H9 (cell line): Measurements from ENCODE around the gene CCT4. TPM values are rescaled to one million over a fixed set of nuclear protein-coding genes. Genes with fewer than 3 reads are reported as not detected.

Source experiments
- DNase-seq: peaks from one replicate; pipeline ENCODE4 v3.0.0-alpha.2; 2017
- H2AFZ ChIP-seq: one replicate; pipeline ENCODE4 v1.6.1; 2013; ENCODE audit warnings: mild to moderate bottlenecking, low read length, control low read depth, moderate library complexity
- H2AK5ac ChIP-seq: 2 replicates; pipeline ENCODE4 v1.6.1; 2013; ENCODE audit warnings: low read length, control low read depth, mixed read lengths; ENCODE audit not compliant: insufficient read length
- H2BK120ac ChIP-seq: one replicate; pipeline ENCODE4 v1.6.1; 2013; ENCODE audit warnings: low read depth, mild to moderate bottlenecking, low read length, control low read depth, inconsistent platforms; ENCODE audit not compliant: poor library complexity, severe bottlenecking
- H2BK12ac ChIP-seq: 2 replicates; pipeline ENCODE4 v1.6.1; 2013; ENCODE audit warnings: low read length, control low read depth, mixed read lengths, low read depth; ENCODE audit not compliant: insufficient read length
- H2BK15ac ChIP-seq: 2 replicates; pipeline ENCODE4 v1.6.1; 2013; ENCODE audit warnings: low read depth, low read length, control low read depth
- H2BK20ac ChIP-seq: one replicate; pipeline ENCODE4 v1.6.1; 2013; ENCODE audit warnings: low read depth, mild to moderate bottlenecking, low read length, control low read depth, inconsistent platforms; ENCODE audit not compliant: poor library complexity, severe bottlenecking
- H2BK5ac ChIP-seq: 2 replicates; pipeline ENCODE4 v1.6.1; 2013; ENCODE audit warnings: low read length, control low read depth, mixed read lengths; ENCODE audit not compliant: insufficient read length
- H3K14ac ChIP-seq: 2 replicates; pipeline ENCODE4 v1.6.1; 2013; ENCODE audit warnings: low read length, control low read depth; ENCODE audit not compliant: insufficient read depth
- H3K18ac ChIP-seq: 2 replicates; pipeline ENCODE4 v1.6.1; 2013; ENCODE audit warnings: low read depth, mild to moderate bottlenecking, mixed read lengths, low read length, control low read depth; ENCODE audit not compliant: insufficient read length
- H3K23ac ChIP-seq: 2 replicates; pipeline ENCODE4 v1.6.1; 2013; ENCODE audit warnings: low read length, control low read depth, mixed read lengths, low read depth; ENCODE audit not compliant: insufficient read length
- H3K23me2 ChIP-seq: 2 replicates; pipeline ENCODE4 v1.6.1; 2013; ENCODE audit warnings: low read depth, mild to moderate bottlenecking, mixed read lengths, low read length, control low read depth; ENCODE audit not compliant: insufficient read length, poor library complexity, severe bottlenecking
- H3K27ac ChIP-seq: 2 replicates; pipeline ENCODE4 v1.5.1; 2013; ENCODE audit warnings: low read length, control low read depth, mixed read lengths, low read depth; ENCODE audit not compliant: insufficient read length
- H3K27me3 ChIP-seq: 2 replicates; pipeline ENCODE4 v1.6.1; 2013; ENCODE audit warnings: low read length, control low read depth, inconsistent platforms; ENCODE audit not compliant: insufficient read depth
- H3K4ac ChIP-seq: 2 replicates; pipeline ENCODE4 v1.6.1; 2013; ENCODE audit warnings: low read depth, mild to moderate bottlenecking, control low read depth, inconsistent platforms, low read length, moderate library complexity
- H3K4me1 ChIP-seq: 2 replicates; pipeline ENCODE4 v1.6.1; 2013; ENCODE audit warnings: low read length, control low read depth, inconsistent platforms; ENCODE audit not compliant: insufficient read depth
- H3K4me2 ChIP-seq: 2 replicates; pipeline ENCODE4 v1.6.1; 2013; ENCODE audit warnings: low read length, control low read depth, mixed read lengths; ENCODE audit not compliant: insufficient read length, insufficient read depth
- H3K56ac ChIP-seq: 2 replicates; pipeline ENCODE4 v1.6.1; 2013; ENCODE audit warnings: low read depth, mild to moderate bottlenecking, mixed read lengths, low read length, control low read depth; ENCODE audit not compliant: insufficient read length
- H3K79me1 ChIP-seq: 2 replicates; pipeline ENCODE4 v1.6.1; 2013; ENCODE audit warnings: low read depth, mild to moderate bottlenecking, moderate library complexity, low read length, control low read depth, inconsistent platforms; ENCODE audit not compliant: insufficient read depth, poor library complexity, severe bottlenecking
- H3K79me2 ChIP-seq: 2 replicates; pipeline ENCODE4 v1.6.1; 2013; ENCODE audit warnings: low read length, control low read depth, inconsistent platforms; ENCODE audit not compliant: insufficient read depth
- H3K9ac ChIP-seq: 2 replicates; pipeline ENCODE4 v1.6.1; 2013; ENCODE audit warnings: low read length, control low read depth, mixed read lengths; ENCODE audit not compliant: insufficient read length; ENCODE audit errors: extremely low read depth
- H3K9me3 ChIP-seq: one replicate; pipeline ENCODE4 v1.6.1; 2013; ENCODE audit warnings: low read depth, low read length, inconsistent platforms; ENCODE audit not compliant: control insufficient read depth
- H3T11ph ChIP-seq: one replicate; pipeline ENCODE4 v1.6.1; 2013; ENCODE audit warnings: mild to moderate bottlenecking, low read length, control low read depth, inconsistent platforms
- H4K20me1 ChIP-seq: one replicate; pipeline ENCODE4 v1.6.1; 2013; ENCODE audit not compliant: control insufficient read depth, insufficient read length, insufficient read depth
- H4K5ac ChIP-seq: 2 replicates; pipeline ENCODE4 v1.6.1; 2013; ENCODE audit warnings: low read depth, mild to moderate bottlenecking, mixed read lengths, low read length, control low read depth; ENCODE audit not compliant: insufficient read length
- H4K8ac ChIP-seq: replicated peaks from 2 replicates; pipeline ENCODE4 v1.6.1; 2013; ENCODE audit warnings: low read length, control low read depth, mixed read lengths, low read depth; ENCODE audit not compliant: insufficient read length
- H4K91ac ChIP-seq: 2 replicates; pipeline ENCODE4 v1.6.1; 2013; ENCODE audit warnings: low read depth, mild to moderate bottlenecking, moderate library complexity, mixed read lengths, low read length, control low read depth; ENCODE audit not compliant: insufficient read length
- H3K27ac Mint-ChIP-seq, 3 experiments: 2 replicates in 2 of 3; 3 replicates in 1 of 3; pipeline ENCODE4 v1.8.0; 2020 to 2021; ENCODE audit warnings: mixed read lengths in 3 of 3, mild to moderate bottlenecking in 1 of 3, moderate library complexity in 1 of 3
- H3K27me3 Mint-ChIP-seq: 2 replicates; pipeline ENCODE4 v1.8.0; 2021; ENCODE audit warnings: low read depth, mild to moderate bottlenecking, moderate library complexity, mixed read lengths
- H3K36me3 Mint-ChIP-seq, 3 experiments: 2 replicates in 2 of 3; 3 replicates in 1 of 3; pipeline ENCODE4 v1.8.0; 2020 to 2021; ENCODE audit warnings: low read depth in 3 of 3, mixed read lengths in 3 of 3; ENCODE audit not compliant: insufficient read depth in 1 of 3
- H3K4me1 Mint-ChIP-seq, 2 experiments: 2 replicates each; pipeline ENCODE4 v1.8.0; 2020; ENCODE audit warnings: mixed read lengths in 2 of 2
- H3K4me3 Mint-ChIP-seq, 2 experiments: 2 replicates in 1 of 2; 3 replicates in 1 of 2; pipeline ENCODE4 v1.8.0; 2020 to 2021; ENCODE audit warnings: mild to moderate bottlenecking in 2 of 2, mixed read lengths in 2 of 2, moderate library complexity in 1 of 2
- H3K9me3 Mint-ChIP-seq, 2 experiments: 2 replicates in 1 of 2; 3 replicates in 1 of 2; pipeline ENCODE4 v1.8.0; 2020; ENCODE audit warnings: mild to moderate bottlenecking in 2 of 2, mixed read lengths in 2 of 2, moderate library complexity in 1 of 2
- CTCF ChIP-seq: fragments of 200-600 bp; sonication (generic); conservative IDR thresholded peaks from 3 replicates; pipeline ENCODE4 v1.8.0; 2021; ENCODE audit warnings: antibody characterized with exemption, mild to moderate bottlenecking
- WGBS: extraction: QIAGEN DNeasy Blood & Tissue Kit; methylation state at CpG from one replicate; pipeline ENCODE4 v1.1.7; 2013; ENCODE audit warnings: missing lambda C conversion rate, low lambda C conversion rate, mixed read lengths; ENCODE audit not compliant: insufficient read length; ENCODE audit errors: extremely low coverage; 5-methylcytosine and 5-hydroxymethylcytosine counted together
- total RNA-seq: library from RNA; stranded (reverse); gene quantifications from 2 replicates; pipeline ENCODE4 v1.2.1, GENCODE V29; 2021

Gene CCT4
- total RNA-seq, 1 experiment from 2014 or later: 360 TPM

DNA sequence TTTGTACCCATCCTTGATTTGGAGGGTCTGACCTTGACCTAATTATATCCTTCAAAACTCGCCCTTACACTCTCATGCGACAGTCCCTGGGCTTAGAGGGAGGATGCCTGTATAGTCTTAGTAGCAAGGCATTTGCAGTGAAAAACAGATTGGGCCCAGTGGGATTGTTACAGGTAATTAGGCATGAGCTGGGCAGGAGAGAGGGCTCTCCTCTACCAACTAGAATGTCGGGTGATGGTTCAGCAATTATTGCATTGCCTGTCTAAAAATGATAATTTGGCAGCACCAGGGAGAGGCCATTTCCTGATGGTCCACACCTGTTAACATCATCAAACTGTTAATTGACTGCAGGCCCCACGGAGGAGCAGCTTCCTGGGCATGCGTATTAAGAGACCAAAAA, 49.4 kb upstream of the CCT4 start:
- no peak for TF ChIP-seq CTCF
- Histone ChIP-seq H2BK12ac (no peak overlapping the region), H3K4me1 (no peaks in the 10 kb centered on the region; the same call in 1 of the 2 replicates), H3K27ac (no peak overlapping the region), H4K5ac (no peak overlapping the region), H3K23ac (no peak overlapping the region), H3K9me3 (no peaks in the 10 kb centered on the region), H4K91ac (no peak overlapping the region), H3K4ac (no peak overlapping the region), H3K18ac (no peak overlapping the region), H4K8ac (no peak overlapping the region), H3T11ph (no peak overlapping the region), H3K79me2 (no peaks in the 10 kb centered on the region), H2BK20ac (no peak overlapping the region), H2AFZ (no peak overlapping the region), H4K20me1 (no peaks in the 10 kb centered on the region), H2BK15ac (no peak overlapping the region), H2BK5ac (no peak overlapping the region), H3K23me2 (no peaks in the 10 kb centered on the region), H3K9ac (no peak overlapping the region), H3K4me2 (no peak overlapping the region), H2BK120ac (no peak overlapping the region), H2AK5ac (no peak overlapping the region), H3K27me3 (no peaks in the 10 kb centered on the region), H3K79me1 (no peaks in the 10 kb centered on the region), H3K14ac (no peak overlapping the region), H3K56ac (no peak overlapping the region)
- Mint-ChIP-seq H3K27me3 (no peaks in the 10 kb centered on the region), H3K4me1 (peaks cover 0 to 13% of the 10 kb centered on the region in 2 experiments; a peak in 3 of 4 replicates), H3K27ac (peak overlapping the region in 1 of 3 experiments; percentile 87; a peak in 1 of 7 replicates), H3K4me3 (no peak overlapping the region), H3K9me3 (peaks cover 3% of the 10 kb centered on the region in 2 experiments; a peak in 3 of 5 replicates), H3K36me3 (peaks cover 3 to 12% (median 3%) of the 10 kb centered on the region in 3 experiments; a peak in 6 of 7 replicates)
- no CpG with 5 or more reads among the region's 5 CpGs for WGBS
- no peak for DNase-seq
